Colonic mucosa (tissue), 4 donors: ENCODE data around the gene AKR1B1. TPM values are rescaled to one million over a fixed set of nuclear protein-coding genes. Genes with fewer than 3 reads are reported as not detected.
A peak's percentile ranks its signal among the peaks of the same experiment; 100 is the strongest.

ENCODE experiments used
- DNase-seq: peaks from one replicate; pipeline ENCODE4 v3.0.0-alpha.2; 2020
- H3K27ac ChIP-seq: fragments of 200-600 bp; one replicate; pipeline ENCODE4 v1.8.0; 2021
- H3K27me3 ChIP-seq: fragments of 200-600 bp; one replicate; pipeline ENCODE4 v1.8.0; 2021
- H3K36me3 ChIP-seq: fragments of 200-600 bp; one replicate; pipeline ENCODE4 v1.8.0; 2021
- H3K4me1 ChIP-seq: fragments of 200-600 bp; one replicate; pipeline ENCODE4 v1.8.0; 2021; ENCODE audit warnings: mild to moderate bottlenecking
- H3K4me3 ChIP-seq: fragments of 200-600 bp; one replicate; pipeline ENCODE4 v1.8.0; 2021
- H3K9ac ChIP-seq, 2 donors: one replicate each; pipeline ENCODE4 v1.7.0; 2013; ENCODE audit warnings: control low read depth in 2 of 2, low read depth in 2 of 2, low read length in 2 of 2
- H3K9me3 ChIP-seq: fragments of 200-600 bp; one replicate; pipeline ENCODE4 v1.8.0; 2021
- intact Hi-C: fragments of 100-400 bp; cut with DNase I; formaldehyde crosslinking; loops from one replicate; pipeline ENCODE4 v1.14.1; 2022
- total RNA-seq, 2 donors: library from RNA; stranded (reverse); fragmentation: NEBNext Ultra II Directional in 1 of 2; extraction: Animal tissue kit (Norgen Biotek cat#: 25700) in 1 of 2; gene quantifications; one replicate each; pipeline ENCODE4 v1.2.1, GENCODE V29; 2021
- TF ChIP-seq, protein P1 (sequence below): fragments of 200-600 bp; IDR thresholded peaks from one replicate; pipeline ENCODE4 v1.8.0; 2022; ENCODE audit warnings: antibody characterized with exemption, mild to moderate bottlenecking
- donor health status: healthy.
- donor health status: DM: no; HTN: no; CAD: no.
- donor health status: DM: no; HTN: no; CAD: no.

The AKR1B1 gene
- total RNA-seq, 2 donors from 2014 or later = 24.9 to 26.9 TPM

DNA sequence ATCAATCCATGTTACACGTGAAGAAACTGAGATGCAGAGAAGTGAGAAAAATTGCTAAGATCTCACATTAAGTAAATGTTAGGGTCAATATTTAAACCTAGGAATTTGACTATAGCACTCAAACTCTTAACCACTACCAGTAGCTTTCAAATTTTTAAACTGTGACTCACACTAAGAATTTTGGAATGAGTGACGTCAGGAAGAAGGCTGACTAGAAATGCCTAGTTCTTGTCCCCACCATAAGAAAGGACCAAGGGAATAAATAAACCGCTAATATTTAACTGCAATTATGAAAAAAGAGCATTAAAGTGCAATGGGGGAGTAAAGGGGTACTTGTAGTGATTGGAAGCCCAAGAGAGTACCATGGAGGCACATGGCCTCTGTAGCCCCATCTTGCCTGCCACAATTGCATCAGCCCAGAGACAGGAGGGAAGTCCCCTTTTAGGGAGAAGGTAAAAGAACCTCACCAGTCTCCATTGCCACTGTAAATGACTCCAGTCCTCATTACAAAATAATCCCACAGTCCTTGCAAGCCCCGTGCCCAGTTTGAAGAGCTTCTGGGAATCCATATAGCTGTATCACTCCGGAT lies 3.5 kb upstream of the AKR1B1 start:
- TF ChIP-seq, protein P1, sequence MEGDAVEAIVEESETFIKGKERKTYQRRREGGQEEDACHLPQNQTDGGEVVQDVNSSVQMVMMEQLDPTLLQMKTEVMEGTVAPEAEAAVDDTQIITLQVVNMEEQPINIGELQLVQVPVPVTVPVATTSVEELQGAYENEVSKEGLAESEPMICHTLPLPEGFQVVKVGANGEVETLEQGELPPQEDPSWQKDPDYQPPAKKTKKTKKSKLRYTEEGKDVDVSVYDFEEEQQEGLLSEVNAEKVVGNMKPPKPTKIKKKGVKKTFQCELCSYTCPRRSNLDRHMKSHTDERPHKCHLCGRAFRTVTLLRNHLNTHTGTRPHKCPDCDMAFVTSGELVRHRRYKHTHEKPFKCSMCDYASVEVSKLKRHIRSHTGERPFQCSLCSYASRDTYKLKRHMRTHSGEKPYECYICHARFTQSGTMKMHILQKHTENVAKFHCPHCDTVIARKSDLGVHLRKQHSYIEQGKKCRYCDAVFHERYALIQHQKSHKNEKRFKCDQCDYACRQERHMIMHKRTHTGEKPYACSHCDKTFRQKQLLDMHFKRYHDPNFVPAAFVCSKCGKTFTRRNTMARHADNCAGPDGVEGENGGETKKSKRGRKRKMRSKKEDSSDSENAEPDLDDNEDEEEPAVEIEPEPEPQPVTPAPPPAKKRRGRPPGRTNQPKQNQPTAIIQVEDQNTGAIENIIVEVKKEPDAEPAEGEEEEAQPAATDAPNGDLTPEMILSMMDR = no peak
- DNase-seq = no peak
- intact Hi-C loops = no loop called here
- H3K27me3 ChIP-seq = no peaks in the 10 kb centered on the region
- H3K4me1 ChIP-seq = no peaks in the 10 kb centered on the region
- no peak overlapping the region for H3K27ac ChIP-seq
- no peaks in the 10 kb centered on the region for H3K36me3 ChIP-seq
- H3K9ac ChIP-seq = no peak overlapping the region
- H3K9me3 ChIP-seq = no peaks in the 10 kb centered on the region
- no peak overlapping the region for H3K4me3 ChIP-seq

DNA sequence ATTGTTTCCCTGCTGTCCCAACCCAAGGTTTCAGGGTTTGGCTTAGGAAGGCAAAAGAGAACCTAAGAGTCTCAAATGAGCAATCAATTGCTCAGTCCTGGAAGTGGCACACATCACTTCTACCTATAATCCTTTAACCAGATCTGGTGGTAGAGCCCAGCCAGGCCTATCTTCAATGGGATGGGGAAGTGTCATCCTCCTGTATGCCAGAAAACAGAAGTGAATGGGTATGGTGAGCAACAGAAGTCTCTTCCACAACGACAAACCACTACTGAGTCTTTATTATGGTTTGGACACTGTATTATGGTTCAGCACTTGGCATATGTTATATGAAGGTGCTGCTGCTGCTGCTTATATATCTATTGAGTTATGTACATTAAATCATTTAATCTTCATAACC lies 3.0 kb upstream of the AKR1B1 start:
- intact Hi-C loops = no loop called here
- no peaks in the 10 kb centered on the region for H3K27me3 ChIP-seq
- TF ChIP-seq, protein P1 = no peak
- H3K4me1 ChIP-seq = no peaks in the 10 kb centered on the region
- no peak for DNase-seq
- H3K27ac ChIP-seq = no peak overlapping the region
- no peaks in the 10 kb centered on the region for H3K36me3 ChIP-seq
- H3K9ac ChIP-seq = no peak overlapping the region
- H3K4me3 ChIP-seq = no peak overlapping the region
- no peaks in the 10 kb centered on the region for H3K9me3 ChIP-seq

DNA sequence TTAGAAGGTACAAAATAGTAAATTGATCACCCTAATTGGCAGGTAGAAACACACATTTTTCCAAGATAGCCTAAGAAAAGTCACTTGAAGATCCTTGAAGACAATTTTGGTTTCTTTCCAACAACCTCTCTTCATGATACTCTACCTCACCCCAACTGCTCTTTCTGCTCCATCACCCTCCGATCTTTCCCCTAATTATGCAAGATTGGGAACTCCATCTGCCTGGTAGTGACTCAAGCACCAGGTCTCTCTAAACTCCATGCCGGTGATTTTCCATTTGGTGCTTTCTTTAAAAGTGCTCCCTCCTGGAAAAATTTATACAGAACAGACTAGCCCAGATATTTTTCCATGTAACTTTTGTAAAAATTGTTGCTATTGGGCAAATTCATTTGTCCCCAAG lies 1.1 kb upstream of the AKR1B1 start:
- no peaks in the 10 kb centered on the region for H3K9me3 ChIP-seq
- no peaks in the 10 kb centered on the region for H3K36me3 ChIP-seq
- H3K27ac ChIP-seq = no peak overlapping the region
- no peaks in the 10 kb centered on the region for H3K27me3 ChIP-seq
- no peak overlapping the region for H3K4me3 ChIP-seq
- TF ChIP-seq, protein P1 = no peak
- DNase-seq = no peak
- intact Hi-C loops = no loop called here
- H3K9ac ChIP-seq = no peak overlapping the region
- H3K4me1 ChIP-seq = no peaks in the 10 kb centered on the region

DNA sequence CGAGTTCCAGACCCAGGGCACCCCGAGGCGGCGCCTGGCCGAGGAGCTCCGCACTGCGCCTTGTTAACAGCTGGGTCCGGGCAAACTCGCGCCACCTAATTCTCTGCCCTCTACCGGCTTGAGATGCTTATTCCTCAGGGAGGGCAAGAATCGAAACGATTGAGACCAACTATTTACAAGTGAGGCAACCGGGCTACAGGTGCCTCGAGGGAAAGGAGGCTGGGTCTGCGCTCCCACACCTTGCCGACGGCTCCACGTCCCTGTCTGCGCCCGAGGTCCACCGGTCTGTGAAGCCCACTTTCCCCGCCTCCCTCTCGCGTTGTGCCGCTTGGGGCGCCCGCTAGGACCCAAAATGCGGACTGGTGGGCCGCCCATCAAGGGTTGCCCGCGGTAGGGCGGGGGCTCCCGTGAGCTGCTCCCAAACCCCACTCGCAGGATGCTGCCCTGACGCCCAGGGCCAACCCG lies 527 bp downstream of the AKR1B1 start:
- Histone ChIP-seq H3K27me3 (no peaks in the 10 kb centered on the region), H3K4me1 (no peaks in the 10 kb centered on the region), H3K9ac (peak overlapping the region; percentile 56 to 88), H3K36me3 (no peaks in the 10 kb centered on the region), H3K9me3 (no peaks in the 10 kb centered on the region), H3K27ac (peak overlapping the region; percentile 69), H3K4me3 (peak overlapping the region; percentile 86)
- peak; percentile 50 for DNase-seq
- intact Hi-C loops = no loop called here
- TF ChIP-seq, protein P1 = no peak

DNA sequence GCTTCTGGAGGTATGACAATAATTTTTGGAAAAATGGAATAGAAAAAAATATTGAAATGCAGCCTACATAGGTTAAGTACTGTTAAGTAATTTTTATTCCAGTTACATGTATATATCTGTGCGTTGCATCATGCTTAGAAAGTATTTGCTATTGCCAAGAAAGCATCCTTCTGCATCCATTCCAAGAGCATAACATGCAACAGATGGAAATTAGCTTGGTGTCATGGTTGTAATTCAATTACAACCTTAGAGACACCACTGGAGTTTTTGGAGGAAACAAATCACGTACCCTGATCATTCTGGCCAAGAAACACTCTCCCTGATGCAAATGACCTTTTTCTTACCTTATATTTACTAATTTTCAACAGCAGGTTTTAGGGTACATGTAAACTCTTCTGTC lies 1.7 kb downstream of the AKR1B1 start:
- H3K4me3 ChIP-seq = no peak overlapping the region
- H3K27ac ChIP-seq = no peak overlapping the region

More for the DNA sequence above, 1.7 kb downstream of the AKR1B1 start:
- DNase-seq = no peak
- H3K9me3 ChIP-seq = no peaks in the 10 kb centered on the region
- no peaks in the 10 kb centered on the region for H3K36me3 ChIP-seq
- no peak overlapping the region for H3K9ac ChIP-seq
- TF ChIP-seq, protein P1 = no peak
- intact Hi-C loops = no loop called here
- no peaks in the 10 kb centered on the region for H3K4me1 ChIP-seq
- no peaks in the 10 kb centered on the region for H3K27me3 ChIP-seq
